ENCODE measurements around the gene PSMD10.

Gene PSMD10

GRCh38 chrX:108091264-108091877 is at the start of gene PSMD10, which contains the start of gene ATG4A:
PSMD10 (minus strand) TSS chrX:108091542; CDS start chrX:108091520, 22 bp downstream.
ATG4A (plus strand) TSS chrX:108091778; CDS start chrX:108091827, 49 bp downstream.
- peak; percentile 51 to 57 for DNase-seq (ENCODE audit: low read depth in 2 of 2)

- DNase-seq (ENCODE audit: low read depth in 2 of 2), result no peak
These were observed 47.7 kb upstream of the PSMD10 start for GRCh38 chrX:108138814-108139702.

- no peak for DNase-seq (ENCODE audit: low read depth in 2 of 2)
These were observed 43.4 kb upstream of the PSMD10 start for GRCh38 chrX:108134724-108135123.

GRCh38 chrX:108132876-108133275 is 41.5 kb upstream of the PSMD10 start:
- DNase-seq (ENCODE audit: low read depth in 2 of 2), result no peak

GRCh38 chrX:108132034-108132433 is 40.7 kb upstream of the PSMD10 start:
- no peak for DNase-seq (ENCODE audit: low read depth in 2 of 2)

GRCh38 chrX:108131471-108131870 is 40.1 kb upstream of the PSMD10 start:
- no peak for DNase-seq (ENCODE audit: low read depth in 2 of 2)

- DNase-seq (ENCODE audit: low read depth in 2 of 2), result no peak
These were observed 39.5 kb upstream of the PSMD10 start for GRCh38 chrX:108130889-108131288.

GRCh38 chrX:108127152-108127551 is 35.8 kb upstream of the PSMD10 start:
- DNase-seq (ENCODE audit: low read depth in 2 of 2), result no peak

GRCh38 chrX:108126661-108127060 is 35.3 kb upstream of the PSMD10 start:
- no peak for DNase-seq (ENCODE audit: low read depth in 2 of 2)

- DNase-seq (ENCODE audit: low read depth in 2 of 2), result no peak
These were observed 32.4 kb upstream of the PSMD10 start for GRCh38 chrX:108123591-108124366.

GRCh38 chrX:108122748-108123147 is 31.4 kb upstream of the PSMD10 start:
- DNase-seq (ENCODE audit: low read depth in 2 of 2), result no peak

- DNase-seq (ENCODE audit: low read depth in 2 of 2), result no peak
These were observed 29.9 kb upstream of the PSMD10 start for GRCh38 chrX:108121291-108121690.

- no peak for DNase-seq (ENCODE audit: low read depth in 2 of 2)
These were observed 26.6 kb upstream of the PSMD10 start for GRCh38 chrX:108117988-108118387.

- no peak for DNase-seq (ENCODE audit: low read depth in 2 of 2)
These were observed 23.2 kb upstream of the PSMD10 start for GRCh38 chrX:108114541-108114940.

GRCh38 chrX:108105473-108105872 is 14.1 kb upstream of the PSMD10 start:
- DNase-seq (ENCODE audit: low read depth in 2 of 2), result no peak

- no peak for DNase-seq (ENCODE audit: low read depth in 2 of 2)
These were observed 6.0 kb upstream of the PSMD10 start for GRCh38 chrX:108097380-108097779.

GRCh38 chrX:108091878-108092291 is 543 bp upstream of the PSMD10 start:
- no peak for DNase-seq (ENCODE audit: low read depth in 2 of 2)

- DNase-seq (ENCODE audit: low read depth in 2 of 2), result no peak
These were observed 665 bp downstream of the PSMD10 start for GRCh38 chrX:108090491-108091263.

- no peak for DNase-seq (ENCODE audit: low read depth in 2 of 2)
These were observed 2.8 kb downstream of the PSMD10 start for GRCh38 chrX:108088511-108088910.

GRCh38 chrX:108087792-108088191 is 3.5 kb downstream of the PSMD10 start:
- no peak for DNase-seq (ENCODE audit: low read depth in 2 of 2)

GRCh38 chrX:108081110-108081509 is 10.2 kb downstream of the PSMD10 start:
- DNase-seq (ENCODE audit: low read depth in 2 of 2), result no peak

All from stimulated activated CD4-positive, alpha-beta T cell treated with anti-CD3 and anti-CD28 coated beads, Interleukin-1b, Interleukin-23, amount 100 ng/mL, for 1 hour (primary cell).